ENCODE results near the gene KRT33B.
"Not testable (repeated sequence)": the region's sequence is repeated elsewhere in the genome, so short reads cannot be mapped to it uniquely, and the experiment has no call there.

The KRT33B gene

DNA sequence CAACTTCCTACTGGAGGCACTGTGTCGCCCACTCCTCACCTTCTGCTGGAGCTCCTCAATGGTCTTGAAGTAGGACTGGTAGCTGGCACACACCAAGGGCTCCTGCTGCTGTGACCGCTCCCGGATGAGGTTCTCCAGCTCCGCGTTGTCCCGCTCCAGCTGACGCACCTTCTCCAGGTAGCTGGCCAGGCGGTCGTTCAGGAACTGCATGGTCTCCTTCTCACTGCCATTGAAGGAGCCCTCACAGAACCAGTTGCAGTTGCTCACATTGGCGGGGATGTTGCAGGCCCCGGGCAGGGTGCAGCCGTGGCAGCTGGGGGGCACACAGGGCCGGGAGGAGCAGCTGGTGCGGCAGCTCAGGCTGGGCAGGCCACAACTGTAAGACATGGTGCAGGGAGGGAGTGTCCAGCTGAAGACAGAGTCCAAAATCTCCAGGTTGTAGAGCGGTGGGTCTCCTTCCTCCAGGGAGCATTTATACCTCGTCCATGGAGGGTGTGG is 19.2 kb downstream of the KRT33B start, which contains the start of gene KRT33A:
Gene KRT33A (minus strand): TSS at position 448 of the 498 bp plus-strand sequence. CDS start 61 bp downstream, at position 387.
- H3K9ac ChIP-seq (ENCODE audit: low read length); H4K91ac ChIP-seq (ENCODE audit: low read length); H3K36me3 ChIP-seq (ENCODE audit: control insufficient read depth in 1 of 2, insufficient read depth in 2 of 2, low read depth in 1 of 2, low read length in 2 of 2); H3K9me3 ChIP-seq (ENCODE audit: control insufficient read depth, low read length); H3K18ac ChIP-seq (ENCODE audit: low read depth in 1 of 2, low read length in 2 of 2); H2BK15ac ChIP-seq (ENCODE audit: low read depth, poor library complexity, severe bottlenecking); H4K8ac ChIP-seq (ENCODE audit: low read length); H3K23ac ChIP-seq (ENCODE audit: low read length in 2 of 2); H2AK5ac ChIP-seq (ENCODE audit: low read length, severe bottlenecking); H2BK5ac ChIP-seq (ENCODE audit: low read depth, low read length, poor library complexity, severe bottlenecking); H3K4ac ChIP-seq (ENCODE audit: low read depth in 1 of 2, low read length in 2 of 2); H3K79me1 ChIP-seq (replicated peaks; ENCODE audit: low read length, poor library complexity, severe bottlenecking); H3K4me1 ChIP-seq (ENCODE audit: control insufficient read depth, insufficient read depth, low read depth, low read length); H2AFZ ChIP-seq (ENCODE audit: low read depth, low read length); H3K4me2 ChIP-seq (ENCODE audit: low read length, poor library complexity, severe bottlenecking); DNase-seq; H3K4me3 ChIP-seq (ENCODE audit: insufficient read depth in 1 of 2, low read depth in 1 of 2, low read length in 2 of 2); H2BK12ac ChIP-seq (ENCODE audit: low read length in 2 of 2); H3K14ac ChIP-seq (ENCODE audit: low read length in 2 of 2); H2BK120ac ChIP-seq (ENCODE audit: low read depth, low read length); H3K27ac ChIP-seq (ENCODE audit: low read length, poor library complexity, severe bottlenecking): not testable (repeated sequence)
- H3K27me3 ChIP-seq (ENCODE audit: control insufficient read depth in 1 of 2, insufficient read depth in 1 of 2, low read length in 2 of 2), result peaks cover 0 to 44% of the 10 kb centered on the region in 2 experiments
- WGBS, result 89% methylated on average over 16 of the region's 16 CpGs

DNA sequence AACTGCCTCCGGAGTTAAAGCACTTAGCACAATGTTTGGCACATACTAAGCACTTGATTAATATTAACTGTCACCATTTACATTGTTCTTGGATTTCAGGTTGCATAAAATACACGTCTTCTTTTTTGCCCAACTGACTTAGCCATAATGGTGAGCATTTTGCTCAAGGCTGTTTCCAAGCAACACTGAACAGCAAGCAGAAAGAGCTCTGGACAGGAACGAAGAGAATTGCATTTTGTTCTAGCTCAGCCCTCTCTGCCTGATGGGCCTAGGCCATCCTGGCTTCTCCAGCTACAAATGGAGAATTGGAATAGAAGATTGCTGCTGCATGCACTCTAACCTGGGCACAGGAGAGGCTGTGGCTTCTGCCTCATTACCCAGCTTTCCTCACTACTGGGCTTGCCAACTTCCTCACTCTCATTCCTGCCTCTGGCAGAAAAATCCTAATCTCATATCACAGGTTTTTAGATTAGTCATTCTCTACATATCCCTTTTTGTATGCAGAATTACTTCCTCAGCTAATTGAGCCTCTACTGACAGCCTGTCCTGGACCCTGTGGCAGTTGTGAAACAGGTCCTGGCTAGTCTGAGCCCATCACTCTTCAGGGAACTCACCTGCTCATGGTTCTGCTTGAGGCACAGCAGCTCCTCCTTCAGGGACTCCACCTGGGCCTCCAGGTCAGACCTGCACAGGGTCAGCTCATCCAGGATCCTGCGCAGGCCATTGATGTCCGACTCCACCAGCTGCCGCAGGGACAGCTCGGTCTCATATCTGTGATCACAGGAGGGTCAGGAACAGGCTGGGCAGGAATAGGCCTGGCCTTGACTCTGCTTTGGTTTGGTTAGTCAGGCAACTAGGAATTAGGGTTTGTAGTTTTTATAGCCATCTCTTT is 21.5 kb downstream of the KRT33B start:
- no peak for DNase-seq
- Histone ChIP-seq H2AFZ (ENCODE audit: low read depth, low read length) (no peak overlapping the region), H2BK120ac (ENCODE audit: low read depth, low read length) (no peak overlapping the region), H3K23ac (ENCODE audit: low read length in 2 of 2) (no peak overlapping the region), H2BK12ac (ENCODE audit: low read length in 2 of 2) (no peak overlapping the region), H4K8ac (ENCODE audit: low read length) (no peak overlapping the region), H3K18ac (ENCODE audit: low read depth in 1 of 2, low read length in 2 of 2) (no peak overlapping the region), H4K91ac (ENCODE audit: low read length) (no peak overlapping the region), H2BK15ac (ENCODE audit: low read depth, poor library complexity, severe bottlenecking) (no peak overlapping the region), H3K14ac (ENCODE audit: low read length in 2 of 2) (no peak overlapping the region), H2BK5ac (ENCODE audit: low read depth, low read length, poor library complexity, severe bottlenecking) (no peak overlapping the region), H3K9me3 (ENCODE audit: control insufficient read depth, low read length) (peaks cover 9% of the 10 kb centered on the region), H3K36me3 (ENCODE audit: control insufficient read depth in 1 of 2, insufficient read depth in 2 of 2, low read depth in 1 of 2, low read length in 2 of 2) (no peaks in the 10 kb centered on the region), H3K4me1 (ENCODE audit: control insufficient read depth, insufficient read depth, low read depth, low read length) (no peaks in the 10 kb centered on the region), H3K4ac (ENCODE audit: low read depth in 1 of 2, low read length in 2 of 2) (no peak overlapping the region), H3K27me3 (ENCODE audit: control insufficient read depth in 1 of 2, insufficient read depth in 1 of 2, low read length in 2 of 2) (peaks cover 0 to 41% of the 10 kb centered on the region in 2 experiments), H3K9ac (ENCODE audit: low read length) (no peak overlapping the region), H2AK5ac (ENCODE audit: low read length, severe bottlenecking) (no peak overlapping the region), H3K4me3 (ENCODE audit: insufficient read depth in 1 of 2, low read depth in 1 of 2, low read length in 2 of 2) (no peak overlapping the region), H3K4me2 (ENCODE audit: low read length, poor library complexity, severe bottlenecking) (no peak overlapping the region), H3K27ac (ENCODE audit: low read length, poor library complexity, severe bottlenecking) (no peak overlapping the region), H3K79me1 (replicated peaks; ENCODE audit: low read length, poor library complexity, severe bottlenecking) (no peaks in the 10 kb centered on the region)
- 91% methylated on average over 7 of the region's 7 CpGs for WGBS

DNA sequence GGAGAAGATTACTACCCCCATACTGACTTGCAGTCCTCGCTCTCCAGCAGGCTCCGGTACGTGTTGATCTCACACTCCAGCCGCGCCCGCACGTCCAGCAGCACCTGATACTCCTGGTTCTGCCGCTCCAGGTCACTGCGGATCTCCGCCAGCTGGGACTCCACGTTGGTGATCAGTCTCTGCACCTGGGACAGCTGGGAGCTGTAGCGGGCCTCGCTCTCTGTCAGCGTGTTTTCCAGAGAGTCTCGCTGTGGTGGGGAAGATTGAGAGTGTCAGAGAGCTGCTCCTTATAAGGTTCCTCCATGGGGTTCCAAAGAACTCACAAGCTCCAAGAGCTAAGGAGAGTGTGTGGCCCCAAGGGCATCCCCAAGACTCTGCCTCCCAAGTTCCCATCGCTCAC is 23.2 kb downstream of the KRT33B start:
- H3K4me2 ChIP-seq (ENCODE audit: low read length, poor library complexity, severe bottlenecking); H3K4ac ChIP-seq (ENCODE audit: low read depth in 1 of 2, low read length in 2 of 2); H3K4me3 ChIP-seq (ENCODE audit: insufficient read depth in 1 of 2, low read depth in 1 of 2, low read length in 2 of 2); H3K18ac ChIP-seq (ENCODE audit: low read depth in 1 of 2, low read length in 2 of 2); H3K9ac ChIP-seq (ENCODE audit: low read length); H3K4me1 ChIP-seq (ENCODE audit: control insufficient read depth, insufficient read depth, low read depth, low read length); H2BK120ac ChIP-seq (ENCODE audit: low read depth, low read length); H3K14ac ChIP-seq (ENCODE audit: low read length in 2 of 2); H2BK5ac ChIP-seq (ENCODE audit: low read depth, low read length, poor library complexity, severe bottlenecking); H3K23ac ChIP-seq (ENCODE audit: low read length in 2 of 2); H3K36me3 ChIP-seq (ENCODE audit: control insufficient read depth in 1 of 2, insufficient read depth in 2 of 2, low read depth in 1 of 2, low read length in 2 of 2); DNase-seq; H2AK5ac ChIP-seq (ENCODE audit: low read length, severe bottlenecking); H4K8ac ChIP-seq (ENCODE audit: low read length); H2AFZ ChIP-seq (ENCODE audit: low read depth, low read length); H4K91ac ChIP-seq (ENCODE audit: low read length); H2BK12ac ChIP-seq (ENCODE audit: low read length in 2 of 2); H2BK15ac ChIP-seq (ENCODE audit: low read depth, poor library complexity, severe bottlenecking); H3K27ac ChIP-seq (ENCODE audit: low read length, poor library complexity, severe bottlenecking); H3K79me1 ChIP-seq (replicated peaks; ENCODE audit: low read length, poor library complexity, severe bottlenecking): not testable (repeated sequence)
- 93% methylated on average over 15 of the region's 16 CpGs for WGBS
- peaks cover 0 to 26% of the 10 kb centered on the region in 2 experiments for H3K27me3 ChIP-seq (ENCODE audit: control insufficient read depth in 1 of 2, insufficient read depth in 1 of 2, low read length in 2 of 2)
- peaks cover 26% of the 10 kb centered on the region for H3K9me3 ChIP-seq (ENCODE audit: control insufficient read depth, low read length)

DNA sequence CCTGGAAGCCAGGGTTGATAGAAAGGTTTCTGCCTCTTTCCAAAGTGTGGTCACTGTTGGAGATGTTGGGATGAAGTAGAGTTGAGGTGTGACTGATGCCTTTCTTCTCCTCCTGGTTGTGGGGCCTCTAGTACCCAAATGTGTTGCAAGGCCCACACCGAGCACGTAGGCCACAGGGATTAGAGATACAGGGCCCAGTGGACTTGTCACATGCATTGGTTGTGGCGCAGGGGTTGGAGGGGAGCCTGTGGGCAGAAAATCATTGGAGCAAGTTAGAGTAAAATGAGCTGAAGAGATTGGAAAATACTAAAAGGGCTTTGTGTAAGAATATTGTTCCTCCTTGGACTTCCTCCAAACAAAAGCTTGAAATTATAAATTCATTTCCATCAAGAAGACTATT is 23.6 kb downstream of the KRT33B start:
- Histone ChIP-seq H3K79me1 (replicated peaks; ENCODE audit: low read length, poor library complexity, severe bottlenecking) (no peaks in the 10 kb centered on the region), H3K14ac (ENCODE audit: low read length in 2 of 2) (no peak overlapping the region), H3K4me1 (ENCODE audit: control insufficient read depth, insufficient read depth, low read depth, low read length) (no peaks in the 10 kb centered on the region), H3K4me2 (ENCODE audit: low read length, poor library complexity, severe bottlenecking) (no peak overlapping the region), H2BK12ac (ENCODE audit: low read length in 2 of 2) (no peak overlapping the region), H4K8ac (ENCODE audit: low read length) (no peak overlapping the region), H3K18ac (ENCODE audit: low read depth in 1 of 2, low read length in 2 of 2) (no peak overlapping the region), H3K36me3 (ENCODE audit: control insufficient read depth in 1 of 2, insufficient read depth in 2 of 2, low read depth in 1 of 2, low read length in 2 of 2) (no peaks in the 10 kb centered on the region), H3K27me3 (ENCODE audit: control insufficient read depth in 1 of 2, insufficient read depth in 1 of 2, low read length in 2 of 2) (peaks cover 0 to 22% of the 10 kb centered on the region in 2 experiments), H2AK5ac (ENCODE audit: low read length, severe bottlenecking) (no peak overlapping the region), H3K9ac (ENCODE audit: low read length) (no peak overlapping the region), H3K4ac (ENCODE audit: low read depth in 1 of 2, low read length in 2 of 2) (no peak overlapping the region), H3K4me3 (ENCODE audit: insufficient read depth in 1 of 2, low read depth in 1 of 2, low read length in 2 of 2) (no peak overlapping the region), H2BK5ac (ENCODE audit: low read depth, low read length, poor library complexity, severe bottlenecking) (no peak overlapping the region), H3K23ac (ENCODE audit: low read length in 2 of 2) (no peak overlapping the region), H3K9me3 (ENCODE audit: control insufficient read depth, low read length) (peaks cover 26% of the 10 kb centered on the region), H3K27ac (ENCODE audit: low read length, poor library complexity, severe bottlenecking) (no peak overlapping the region), H2AFZ (ENCODE audit: low read depth, low read length) (no peak overlapping the region), H2BK120ac (ENCODE audit: low read depth, low read length) (no peak overlapping the region), H2BK15ac (ENCODE audit: low read depth, poor library complexity, severe bottlenecking) (no peak overlapping the region), H4K91ac (ENCODE audit: low read length) (no peak overlapping the region)
- WGBS, result 86% methylated on average over 3 of the region's 3 CpGs
- no peak for DNase-seq

Measured in mesenchymal stem cell (in vitro differentiated cells and primary cell).